HepG2 (cell line): Measurements from ENCODE around the gene CYYR1. TPM values are rescaled to one million over a fixed set of nuclear protein-coding genes. Genes with fewer than 3 reads are reported as not detected.

Source experiments
- CENPBD1 ChIP-seq: sonication (generic); formaldehyde crosslinking; IDR thresholded peaks from 2 replicates; pipeline ENCODE4 v1.8.0; 2022; ENCODE audit warnings: missing genetic modification reagents, low read depth, mild to moderate bottlenecking, borderline replicate concordance
- EEA1 ChIP-seq: sonication (generic); formaldehyde crosslinking; IDR thresholded peaks from 2 replicates; pipeline ENCODE4 v1.5.1; 2020; ENCODE audit warnings: mild to moderate bottlenecking, missing genetic modification reagents, borderline replicate concordance
- ELF1 ChIP-seq: sonication (generic); formaldehyde crosslinking; IDR thresholded peaks from 2 replicates; pipeline ENCODE4 v1.4.0; 2020; ENCODE audit warnings: missing genetic modification reagents
- FOSL1 ChIP-seq: sonication (generic); formaldehyde crosslinking; IDR thresholded peaks from 2 replicates; pipeline ENCODE4 v1.9.0; 2021; ENCODE audit warnings: missing genetic modification reagents, borderline replicate concordance
- JUND ChIP-seq: sonication (generic); formaldehyde crosslinking; IDR thresholded peaks from 2 replicates; pipeline ENCODE4 v1.8.0; 2022; ENCODE audit warnings: mild to moderate bottlenecking, missing genetic modification reagents
- KAT2B ChIP-seq: fragments of 150-350 bp; IDR thresholded peaks from 2 replicates; pipeline ENCODE4 v1.6.1; 2014; ENCODE audit warnings: low read depth, low read length, borderline replicate concordance
- NPAS2 ChIP-seq: sonication (generic); formaldehyde crosslinking; IDR thresholded peaks from 2 replicates; pipeline ENCODE4 v1.8.0; 2022; ENCODE audit warnings: mild to moderate bottlenecking, missing genetic modification reagents, borderline replicate concordance
- PRDM10 ChIP-seq: sonication (generic); formaldehyde crosslinking; IDR thresholded peaks from 2 replicates; pipeline ENCODE4 v1.4.0; 2020; ENCODE audit warnings: low read depth, missing genetic modification reagents
- RFXAP ChIP-seq: sonication (generic); formaldehyde crosslinking; IDR thresholded peaks from 2 replicates; pipeline ENCODE4 v1.4.0; 2020; ENCODE audit warnings: missing genetic modification reagents, borderline replicate concordance
- SOX13 ChIP-seq, 3 experiments: fragments of 450-650 bp in 1 of 3; sonication (generic) in 1 of 3; formaldehyde crosslinking in 1 of 3; IDR thresholded peaks in 2 of 3; conservative IDR thresholded peaks in 1 of 3; 2 replicates each; pipeline versions ENCODE4 v1.5.0 to v1.6.1; 2016 to 2020; ENCODE audit warnings: antibody characterized with exemption in 1 of 3, mild to moderate bottlenecking in 1 of 3, missing compliant biosample characterization in 1 of 3, missing genetic modification reagents in 1 of 3, moderate library complexity in 1 of 3
- ZNF383 ChIP-seq: sonication (generic); formaldehyde crosslinking; IDR thresholded peaks from 2 replicates; pipeline ENCODE4 v1.4.0; 2020; ENCODE audit warnings: missing genetic modification reagents, mild to moderate bottlenecking, borderline replicate concordance
- polyA plus RNA-seq, 8 experiments: library from polyadenylated mRNA; depleted of rRNA in 3 of 8; stranded (reverse) in 7 of 8; unstranded in 1 of 8; fragments of >200 nt; fragmentation: Illumina TruSeq in 4 of 8; extraction: Trizol in 4 of 8; gene quantifications; 2 replicates each; pipeline versions ENCODE4 v1.2.1 to v1.2.3, GENCODE V29; 2011 to 2016; ENCODE audit warnings: low read depth in 4 of 8, missing spikeins in 1 of 8, mixed read lengths in 1 of 8; ENCODE audit not compliant: insufficient read depth in 1 of 8
- total RNA-seq, 5 experiments: library from RNA; depleted of rRNA; stranded (reverse); fragments of >200 nt; fragmentation: Illumina TruSeq; extraction: Trizol; gene quantifications; 2 replicates each; pipeline ENCODE4 v1.2.3, GENCODE V29; 2016; ENCODE audit warnings: low read depth in 1 of 5

CYYR1 gene
- total and polyA plus RNA-seq, 2 of the 13 experiments (the other 11 are each of a cell fraction or from before 2014, with no cell fraction given): not detected

DNA sequence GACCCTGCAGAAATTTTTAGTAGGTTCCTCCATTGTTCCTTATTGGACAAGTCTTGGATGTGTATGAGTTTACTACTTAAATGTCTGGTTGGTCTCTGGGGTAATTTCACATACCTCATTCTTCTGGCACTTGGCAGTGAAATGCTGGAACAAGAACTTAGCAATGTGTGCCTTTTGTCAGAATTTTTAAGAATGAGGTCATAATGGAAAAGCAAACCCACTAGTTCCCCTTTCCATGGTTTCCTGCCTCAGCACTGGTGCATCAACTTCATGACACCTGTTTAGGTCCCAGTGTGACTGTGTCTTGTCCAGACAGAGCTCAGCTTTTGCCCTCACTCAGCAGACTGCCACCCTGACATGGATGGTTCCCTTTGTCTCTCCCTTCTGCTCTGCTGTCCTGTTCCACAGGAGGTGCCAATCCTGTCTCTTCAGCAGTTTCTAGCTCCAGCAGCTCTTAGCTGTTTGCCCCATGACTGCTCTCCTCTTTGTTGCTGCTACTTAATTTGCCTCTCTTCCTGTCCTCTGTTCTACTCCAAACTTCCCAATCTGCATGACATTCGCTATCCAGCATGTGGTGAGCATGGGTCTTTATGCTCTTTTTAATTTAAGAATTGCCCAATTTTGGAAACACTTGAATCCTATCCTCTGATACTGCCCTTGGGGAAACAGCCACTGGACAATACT lies 135.6 kb downstream of the CYYR1 start (continued):
- TF ChIP-seq PRDM10 (CRISPR knock-in tag) (no peak), EEA1 (CRISPR knock-in tag) (no peak), JUND (CRISPR knock-in tag) (no peak), ZNF383 (CRISPR knock-in tag) (no peak), FOSL1 (no peak), ELF1 (CRISPR knock-in tag) (no peak), NPAS2 (CRISPR knock-in tag) (no peak), KAT2B (no peak), SOX13 (IDR thresholded peaks at IDR 0.05) (no peak), SOX13 (CRISPR knock-in tag; conservative IDR thresholded peaks at IDR 0.05 in 1 of 2, IDR thresholded peaks at IDR 0.05 in 1 of 2) (no peak), CENPBD1 (CRISPR knock-in tag) (no peak), RFXAP (CRISPR knock-in tag) (no peak)
